Panc1 (cell line): ENCODE measurements around the gene SLC1A2. TPM values are rescaled to one million over a fixed set of nuclear protein-coding genes. Genes with fewer than 3 reads are reported as not detected.

Experiments
- ATAC-seq: fragments of 200-7000 bp; cut with Tn5 transposase; 2 replicates; pipeline ENCODE4 v1.9.1; 2020; ENCODE audit warnings: mild to moderate bottlenecking, moderate library complexity
- BruUV-seq: library from RNA; stranded (reverse); fragments of 400-500 nt; replicated peaks from 2 replicates; lab custom pipeline; 2021; lab: Mats Ljungman, UMichigan
- CTCF ChIA-PET: fragments of 300-600 bp; sonication (Branson Sonifier 250); formaldehyde crosslinking; loops from one replicate; lab custom pipeline; 2022; ENCODE audit warnings: antibody characterized with exemption; lab: Charles Lee
- POLR2A ChIA-PET: fragments of 300-600 bp; sonication (Branson Sonifier 250); formaldehyde crosslinking; loops from one replicate; lab custom pipeline; 2022; ENCODE audit warnings: antibody characterized with exemption; lab: Charles Lee
- DNase-seq: peaks from one replicate; pipeline ENCODE4 v3.0.0-alpha.2; 2010; ENCODE audit warnings: low read depth, low spot score
- H3K27ac ChIP-seq: 2 replicates; pipeline ENCODE4 v1.5.1; 2011; ENCODE audit warnings: mild to moderate bottlenecking, low read length, inconsistent platforms
- H3K27me3 ChIP-seq: fragments of 200-500 bp; sonication (Bioruptor generic); 2 replicates; pipeline ENCODE4 v1.6.0; 2014; ENCODE audit warnings: low read length, inconsistent platforms; ENCODE audit not compliant: control insufficient read depth, insufficient read depth
- H3K36me3 ChIP-seq: fragments of 200-500 bp; sonication (Bioruptor generic); 2 replicates; pipeline ENCODE4 v1.5.1; 2014; ENCODE audit warnings: inconsistent platforms, mild to moderate bottlenecking, low read length, moderate library complexity; ENCODE audit not compliant: control insufficient read depth, insufficient read depth
- H3K4me1 ChIP-seq: 2 replicates; pipeline ENCODE4 v1.5.1; 2011; ENCODE audit warnings: inconsistent platforms, mild to moderate bottlenecking, low read length, moderate library complexity; ENCODE audit not compliant: control insufficient read depth, insufficient read depth
- H3K4me3 ChIP-seq, 2 experiments: 2 replicates each; pipeline ENCODE4 v1.5.1; 2011 to 2012; ENCODE audit warnings: low read depth in 2 of 2, low read length in 2 of 2, mild to moderate bottlenecking in 2 of 2, inconsistent platforms in 1 of 2, moderate library complexity in 1 of 2
- H3K9me3 ChIP-seq: fragments of 200-500 bp; sonication (Bioruptor generic); 2 replicates; pipeline ENCODE4 v1.5.1; 2014; ENCODE audit warnings: low read depth, mild to moderate bottlenecking, inconsistent platforms, low read length, moderate library complexity; ENCODE audit not compliant: control insufficient read depth, insufficient read depth
- CTCF ChIP-seq: fragments of 450-650 bp; IDR thresholded peaks from 2 replicates; pipeline ENCODE4 v1.5.1; 2017; ENCODE audit warnings: mild to moderate bottlenecking
- POLR2AphosphoS5 ChIP-seq: IDR thresholded peaks from 2 replicates; pipeline ENCODE4 v1.6.1; 2012; ENCODE audit warnings: mild to moderate bottlenecking, low read depth, low read length, moderate library complexity
- SIN3A ChIP-seq: IDR thresholded peaks from 2 replicates; pipeline ENCODE4 v1.6.1; 2012; ENCODE audit warnings: low read depth, mild to moderate bottlenecking, low read length, moderate library complexity, borderline replicate concordance; ENCODE audit not compliant: insufficient read depth
- TCF7L2 ChIP-seq: IDR thresholded peaks from 2 replicates; pipeline ENCODE4 v1.6.1; 2011; ENCODE audit warnings: mild to moderate bottlenecking, low read depth, low read length, inconsistent platforms
- in situ Hi-C: cut with HindIII; loops from 2 replicates; pipeline ENCODE4 v1.10.0; 2016; ENCODE audit warnings: low sequenced_read_pairs, low pct_unique_long_range_greater_than_20kb
- intact Hi-C: fragments of 100-400 bp; cut with micrococcal nuclease; formaldehyde crosslinking; loops from one replicate; pipeline ENCODE4 v1.10.0; 2022; ENCODE audit not compliant: unreplicated experiment
- total RNA-seq: library from RNA; stranded (reverse); gene quantifications from one replicate; pipeline ENCODE4 v1.2.1, GENCODE V29; 2021; ENCODE audit not compliant: unreplicated experiment
- TF ChIP-seq, protein P1 (sequence below), 2 experiments: IDR thresholded peaks; 2 replicates each; pipeline ENCODE4 v1.6.1; 2011 to 2012; ENCODE audit warnings: low read depth in 2 of 2, control low read depth in 1 of 2, low read length in 1 of 2, mild to moderate bottlenecking in 1 of 2, moderate library complexity in 1 of 2; ENCODE audit not compliant: insufficient read depth in 1 of 2

Gene SLC1A2
- total RNA-seq, 1 experiment from 2014 or later, result 0.21 TPM

DNA sequence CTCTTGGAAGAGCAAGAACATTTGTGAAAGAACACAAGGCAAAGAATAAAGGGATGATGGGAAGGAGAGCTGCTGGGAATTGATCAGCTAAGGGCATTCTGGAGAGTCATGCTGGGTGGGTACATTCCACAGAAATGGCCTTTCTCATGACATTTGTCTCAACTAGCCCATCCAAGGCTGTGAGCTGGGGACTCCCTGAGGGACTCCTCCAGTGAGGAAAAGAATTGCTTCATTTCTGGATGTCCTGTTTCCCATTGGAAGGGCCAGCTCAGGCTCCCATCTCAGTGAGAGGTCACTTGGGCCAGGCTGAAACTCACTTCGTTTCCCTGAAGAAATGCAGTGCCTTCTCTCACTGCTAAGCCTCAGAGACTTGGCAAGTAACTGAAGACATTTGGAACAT is 173.6 kb downstream of the SLC1A2 start:
- POLR2A ChIA-PET, result interaction anchor here (0.6 to 0.9 kb wide), 2 partner anchors 136 to 609 kb away, joined by 3 to 4 read pairs; no protein-coding TSS in a partner anchor
- no peak for ATAC-seq
- TF ChIP-seq CTCF, result no peak
- no peak for TF ChIP-seq TCF7L2
- TF ChIP-seq, protein P1, sequence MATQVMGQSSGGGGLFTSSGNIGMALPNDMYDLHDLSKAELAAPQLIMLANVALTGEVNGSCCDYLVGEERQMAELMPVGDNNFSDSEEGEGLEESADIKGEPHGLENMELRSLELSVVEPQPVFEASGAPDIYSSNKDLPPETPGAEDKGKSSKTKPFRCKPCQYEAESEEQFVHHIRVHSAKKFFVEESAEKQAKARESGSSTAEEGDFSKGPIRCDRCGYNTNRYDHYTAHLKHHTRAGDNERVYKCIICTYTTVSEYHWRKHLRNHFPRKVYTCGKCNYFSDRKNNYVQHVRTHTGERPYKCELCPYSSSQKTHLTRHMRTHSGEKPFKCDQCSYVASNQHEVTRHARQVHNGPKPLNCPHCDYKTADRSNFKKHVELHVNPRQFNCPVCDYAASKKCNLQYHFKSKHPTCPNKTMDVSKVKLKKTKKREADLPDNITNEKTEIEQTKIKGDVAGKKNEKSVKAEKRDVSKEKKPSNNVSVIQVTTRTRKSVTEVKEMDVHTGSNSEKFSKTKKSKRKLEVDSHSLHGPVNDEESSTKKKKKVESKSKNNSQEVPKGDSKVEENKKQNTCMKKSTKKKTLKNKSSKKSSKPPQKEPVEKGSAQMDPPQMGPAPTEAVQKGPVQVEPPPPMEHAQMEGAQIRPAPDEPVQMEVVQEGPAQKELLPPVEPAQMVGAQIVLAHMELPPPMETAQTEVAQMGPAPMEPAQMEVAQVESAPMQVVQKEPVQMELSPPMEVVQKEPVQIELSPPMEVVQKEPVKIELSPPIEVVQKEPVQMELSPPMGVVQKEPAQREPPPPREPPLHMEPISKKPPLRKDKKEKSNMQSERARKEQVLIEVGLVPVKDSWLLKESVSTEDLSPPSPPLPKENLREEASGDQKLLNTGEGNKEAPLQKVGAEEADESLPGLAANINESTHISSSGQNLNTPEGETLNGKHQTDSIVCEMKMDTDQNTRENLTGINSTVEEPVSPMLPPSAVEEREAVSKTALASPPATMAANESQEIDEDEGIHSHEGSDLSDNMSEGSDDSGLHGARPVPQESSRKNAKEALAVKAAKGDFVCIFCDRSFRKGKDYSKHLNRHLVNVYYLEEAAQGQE (IDR thresholded peaks at IDR 0.05; ENCODE audit: insufficient read depth in 1 of 2, low read depth in 2 of 2, low read length in 1 of 2), result no peak
- TF ChIP-seq SIN3A, result no peak
- TF ChIP-seq POLR2AphosphoS5, result no peak

GRCh38 chr11:35245056-35245455 is 174.3 kb downstream of the SLC1A2 start:
- Histone ChIP-seq H3K4me1 (no peaks in the 10 kb centered on the region), H3K27me3 (no peaks in the 10 kb centered on the region), H3K27ac (no peak overlapping the region), H3K4me3 (no peak overlapping the region), H3K9me3 (no peaks in the 10 kb centered on the region), H3K36me3 (no peaks in the 10 kb centered on the region)
- TF ChIP-seq POLR2AphosphoS5 (no peak), CTCF (no peak), SIN3A (no peak), TCF7L2 (no peak)
- TF ChIP-seq, protein P1 (IDR thresholded peaks at IDR 0.05; ENCODE audit: insufficient read depth in 1 of 2, low read depth in 2 of 2, low read length in 1 of 2), result no peak
- ChIA-PET CTCF (interaction anchor here (0.7 kb wide), 1 partner anchor 60 kb away, joined by 3 read pairs; no protein-coding TSS in a partner anchor), POLR2A (interaction anchor here (0.6 kb wide), 1 partner anchor 608 kb away, joined by 3 read pairs; no protein-coding TSS in a partner anchor)
- DNase-seq (no peak), ATAC-seq (no peak)
- no TSS peak for BruUV-seq
- intact Hi-C loops (no loop called here), in situ Hi-C loops (no loop called here)

More for the DNA sequence above, 173.6 kb downstream of the SLC1A2 start:
- no TSS peak for BruUV-seq
- Histone ChIP-seq H3K27me3 (no peaks in the 10 kb centered on the region), H3K36me3 (no peaks in the 10 kb centered on the region), H3K9me3 (no peaks in the 10 kb centered on the region), H3K27ac (no peak overlapping the region), H3K4me3 (no peak overlapping the region), H3K4me1 (no peaks in the 10 kb centered on the region)
- CTCF ChIA-PET, result interaction anchor here (0.7 kb wide), 1 partner anchor 59 kb away, joined by 3 read pairs; no protein-coding TSS in a partner anchor
- in situ Hi-C loops (no loop called here), intact Hi-C loops (no loop called here)
- DNase-seq, result no peak
